Mesodermal cell (in vitro differentiated cells): ENCODE results near the gene SLC29A4.
"Not testable (repeated sequence)": the region's sequence is repeated elsewhere in the genome, so short reads cannot be mapped to it uniquely, and the experiment has no call there.

Experiments used
- H3K27ac ChIP-seq: 2 replicates; pipeline ENCODE4 v1.7.0; 2013; ENCODE audit warnings: mild to moderate bottlenecking, low read depth, low read length, moderate library complexity; ENCODE audit not compliant: severe bottlenecking
- H3K36me3 ChIP-seq: 2 replicates; pipeline ENCODE4 v1.7.1; 2013; ENCODE audit warnings: mild to moderate bottlenecking, low read length, moderate library complexity; ENCODE audit not compliant: control insufficient read depth, insufficient read depth
- H3K4me1 ChIP-seq: one replicate; pipeline ENCODE4 v1.7.1; 2013; ENCODE audit warnings: mild to moderate bottlenecking, low read length; ENCODE audit not compliant: insufficient read depth, control insufficient read depth, poor library complexity, severe bottlenecking
- H3K4me3 ChIP-seq: 2 replicates; pipeline ENCODE4 v1.7.0; 2013; ENCODE audit warnings: low read length, control low read depth, mild to moderate bottlenecking; ENCODE audit not compliant: insufficient read depth, poor library complexity, severe bottlenecking; ENCODE audit errors: extremely low read depth
- H3K9me3 ChIP-seq: 2 replicates; pipeline ENCODE4 v1.7.1; 2013; ENCODE audit warnings: mild to moderate bottlenecking, low read length, moderate library complexity; ENCODE audit not compliant: control insufficient read depth
- WGBS, 2 experiments: methylation state at CpG; one replicate each; pipeline ENCODE4 v1.1.5; 2013; ENCODE audit warnings: missing lambda C conversion rate in 2 of 2; ENCODE audit not compliant: insufficient coverage in 2 of 2; 5-methylcytosine and 5-hydroxymethylcytosine counted together

Gene SLC29A4

GRCh38 chr7:5260530-5261068, 22.1 kb upstream of the SLC29A4 start:
- not testable (repeated sequence) for H3K4me3 ChIP-seq, H3K9me3 ChIP-seq, H3K4me1 ChIP-seq, H3K36me3 ChIP-seq, H3K27ac ChIP-seq
- 94% methylated on average over 12 to 15 of the region's 15 CpGs for WGBS, 2 experiments

- 36 to 100% methylated on average over 1 to 4 of the region's 10 CpGs for WGBS, 2 experiments
- not testable (repeated sequence) for H3K4me3 ChIP-seq, H3K4me1 ChIP-seq, H3K36me3 ChIP-seq, H3K9me3 ChIP-seq, H3K27ac ChIP-seq
Observed at GRCh38 chr7:5263066-5263465, 19.7 kb upstream of the SLC29A4 start.

- WGBS, 2 experiments = 73 to 86% methylated on average over 15 to 17 of the region's 19 CpGs
- H3K27ac ChIP-seq = no peak overlapping the region
- H3K4me3 ChIP-seq = no peak overlapping the region
- H3K4me1 ChIP-seq = no peaks in the 10 kb centered on the region
- H3K36me3 ChIP-seq = no peaks in the 10 kb centered on the region
- no peaks in the 10 kb centered on the region for H3K9me3 ChIP-seq
Observed at GRCh38 chr7:5265320-5266190, 17.2 kb upstream of the SLC29A4 start.

- 57 to 58% methylated on average over 15 to 16 of the region's 20 CpGs for WGBS, 2 experiments
- no peaks in the 10 kb centered on the region for H3K36me3 ChIP-seq
- no peak overlapping the region for H3K4me3 ChIP-seq
- no peak overlapping the region for H3K27ac ChIP-seq
- H3K9me3 ChIP-seq = no peaks in the 10 kb centered on the region
- no peaks in the 10 kb centered on the region for H3K4me1 ChIP-seq
Observed at GRCh38 chr7:5266191-5267028, 16.3 kb upstream of the SLC29A4 start.

- not testable (repeated sequence) for H3K27ac ChIP-seq, H3K9me3 ChIP-seq
- 84 to 91% methylated on average over 7 of the region's 8 CpGs for WGBS, 2 experiments
Observed at GRCh38 chr7:5267829-5268228, 14.9 kb upstream of the SLC29A4 start.

GRCh38 chr7:5269992-5270657, 12.6 kb upstream of the SLC29A4 start:
- not testable (repeated sequence) for H3K36me3 ChIP-seq, H3K9me3 ChIP-seq, H3K4me3 ChIP-seq, H3K4me1 ChIP-seq, H3K27ac ChIP-seq
- WGBS, 2 experiments = 80 to 82% methylated on average over 6 to 7 of the region's 12 CpGs

More at GRCh38 chr7:5267829-5268228, 14.9 kb upstream of the SLC29A4 start:
- H3K4me1 ChIP-seq, H3K36me3 ChIP-seq, H3K4me3 ChIP-seq: not testable (repeated sequence)

GRCh38 chr7:5270788-5271187, 12.0 kb upstream of the SLC29A4 start:
- 30 to 67% methylated on average over 2 to 3 of the region's 6 CpGs for WGBS, 2 experiments
- no peak overlapping the region for H3K4me3 ChIP-seq
- no peaks in the 10 kb centered on the region for H3K9me3 ChIP-seq
- no peaks in the 10 kb centered on the region for H3K36me3 ChIP-seq
- H3K27ac ChIP-seq = no peak overlapping the region
- no peaks in the 10 kb centered on the region for H3K4me1 ChIP-seq

- H3K9me3 ChIP-seq, H3K27ac ChIP-seq, H3K4me3 ChIP-seq, H3K4me1 ChIP-seq, H3K36me3 ChIP-seq: not testable (repeated sequence)
- WGBS, 2 experiments = 85 to 86% methylated on average over 15 to 16 of the region's 18 CpGs
Observed at GRCh38 chr7:5273831-5274405, 8.8 kb upstream of the SLC29A4 start.

- Histone ChIP-seq H3K27ac (no peak overlapping the region), H3K4me1 (no peaks in the 10 kb centered on the region), H3K4me3 (no peak overlapping the region), H3K9me3 (no peaks in the 10 kb centered on the region), H3K36me3 (no peaks in the 10 kb centered on the region)
- WGBS, 2 experiments = 87 to 94% methylated on average over 5 to 7 of the region's 7 CpGs
Observed at GRCh38 chr7:5274441-5274840, 8.3 kb upstream of the SLC29A4 start.

GRCh38 chr7:5274985-5275431, 7.7 kb upstream of the SLC29A4 start:
- not testable (repeated sequence) for H3K36me3 ChIP-seq, H3K4me1 ChIP-seq
- 82 to 83% methylated on average over 3 to 5 of the region's 11 CpGs for WGBS, 2 experiments

More at GRCh38 chr7:5274985-5275431, 7.7 kb upstream of the SLC29A4 start:
- not testable (repeated sequence) for H3K4me3 ChIP-seq, H3K27ac ChIP-seq, H3K9me3 ChIP-seq
